Effector memory CD4-positive, alpha-beta T cell (primary cell): ENCODE results near the gene KLK14.

Experiments used
- DNase-seq, 3 donors: peaks; one replicate each; pipeline ENCODE4 v3.0.0-alpha.2; 2020
- H3K27ac ChIP-seq: 2 replicates; pipeline ENCODE4 v1.7.0; 2013; ENCODE audit warnings: mild to moderate bottlenecking, low read length, moderate library complexity; ENCODE audit not compliant: insufficient read depth, poor library complexity, severe bottlenecking
- H3K27me3 ChIP-seq: replicated peaks from 2 replicates; pipeline ENCODE4 v1.7.0; 2013; ENCODE audit warnings: mild to moderate bottlenecking, low read length; ENCODE audit not compliant: insufficient read depth, control insufficient read depth, poor library complexity, severe bottlenecking
- H3K36me3 ChIP-seq: 2 replicates; pipeline ENCODE4 v1.7.0; 2013; ENCODE audit warnings: mild to moderate bottlenecking, low read length, moderate library complexity; ENCODE audit not compliant: control insufficient read depth, insufficient read depth
- H3K4me1 ChIP-seq: 2 replicates; pipeline ENCODE4 v1.7.0; 2013; ENCODE audit warnings: low read length, mild to moderate bottlenecking; ENCODE audit not compliant: control insufficient read depth, insufficient read depth, poor library complexity, severe bottlenecking
- H3K4me3 ChIP-seq: 2 replicates; pipeline ENCODE4 v1.7.0; 2013; ENCODE audit warnings: low read length, low read depth, mild to moderate bottlenecking; ENCODE audit not compliant: insufficient read depth, poor library complexity, severe bottlenecking
- H3K9me3 ChIP-seq: 2 replicates; pipeline ENCODE4 v1.7.0; 2013; ENCODE audit warnings: mild to moderate bottlenecking, low read length, moderate library complexity; ENCODE audit not compliant: control insufficient read depth

KLK14 gene

GRCh38 chr19:51076631-51077213 lies 6.0 kb downstream of the KLK14 start:
- Histone ChIP-seq H3K4me3 (no peak overlapping the region), H3K9me3 (no peaks in the 10 kb centered on the region), H3K27ac (no peak overlapping the region), H3K36me3 (no peaks in the 10 kb centered on the region), H3K27me3 (no peaks in the 10 kb centered on the region), H3K4me1 (no peaks in the 10 kb centered on the region)
- DNase-seq: no peak

- no peak for DNase-seq
- H3K4me3 ChIP-seq: no peak overlapping the region
- H3K4me1 ChIP-seq: no peaks in the 10 kb centered on the region
- no peaks in the 10 kb centered on the region for H3K27me3 ChIP-seq
- H3K36me3 ChIP-seq: no peaks in the 10 kb centered on the region
- H3K9me3 ChIP-seq: no peaks in the 10 kb centered on the region
- H3K27ac ChIP-seq: no peak overlapping the region
Measured at GRCh38 chr19:51075998-51076397, 6.7 kb downstream of the KLK14 start.

- H3K27me3 ChIP-seq: no peaks in the 10 kb centered on the region
- no peaks in the 10 kb centered on the region for H3K9me3 ChIP-seq
- H3K4me1 ChIP-seq: no peaks in the 10 kb centered on the region
- DNase-seq: no peak
- no peak overlapping the region for H3K27ac ChIP-seq
- H3K4me3 ChIP-seq: no peak overlapping the region
- no peaks in the 10 kb centered on the region for H3K36me3 ChIP-seq
Measured at GRCh38 chr19:51071095-51071405, 11.6 kb downstream of the KLK14 start.

GRCh38 chr19:51070334-51071094 lies 12.2 kb downstream of the KLK14 start:
- Histone ChIP-seq H3K36me3 (no peaks in the 10 kb centered on the region), H3K27ac (no peak overlapping the region), H3K4me3 (no peak overlapping the region), H3K4me1 (no peaks in the 10 kb centered on the region), H3K9me3 (no peaks in the 10 kb centered on the region), H3K27me3 (no peaks in the 10 kb centered on the region)
- no peak for DNase-seq

GRCh38 chr19:51066393-51067186 lies 16.1 kb downstream of the KLK14 start:
- Histone ChIP-seq H3K9me3 (no peaks in the 10 kb centered on the region), H3K27me3 (peaks cover 18% of the 10 kb centered on the region), H3K27ac (no peak overlapping the region), H3K36me3 (no peaks in the 10 kb centered on the region), H3K4me3 (no peak overlapping the region), H3K4me1 (peaks cover 3% of the 10 kb centered on the region)
- no peak for DNase-seq

- no peak overlapping the region for H3K4me3 ChIP-seq
Measured at GRCh38 chr19:51065221-51065960, 17.3 kb downstream of the KLK14 start.

GRCh38 chr19:51064534-51065220 lies 18.0 kb downstream of the KLK14 start, which contains the start of gene KLK13:
Gene KLK13 (minus strand): TSS chr19:51065092. CDS start chr19:51065067, 25 bp downstream.
- no peak within 1 kb of the TSS for H3K27ac ChIP-seq
- peaks cover 3% of the 10 kb centered on the region for H3K4me1 ChIP-seq
- no peak for DNase-seq
- H3K27me3 ChIP-seq: peaks cover 21% of the 10 kb centered on the region
- H3K4me3 ChIP-seq: no peak within 1 kb of the TSS
- no peaks in the 10 kb centered on the region for H3K36me3 ChIP-seq
- H3K9me3 ChIP-seq: no peaks in the 10 kb centered on the region

More at GRCh38 chr19:51065221-51065960, 17.3 kb downstream of the KLK14 start:
- peaks cover 3% of the 10 kb centered on the region for H3K4me1 ChIP-seq
- no peaks in the 10 kb centered on the region for H3K36me3 ChIP-seq
- no peak for DNase-seq
- no peaks in the 10 kb centered on the region for H3K9me3 ChIP-seq
- H3K27ac ChIP-seq: no peak overlapping the region
- peaks cover 18% of the 10 kb centered on the region for H3K27me3 ChIP-seq

- DNase-seq: no peak
- no peak overlapping the region for H3K4me3 ChIP-seq
- H3K27me3 ChIP-seq: peaks cover 21% of the 10 kb centered on the region
- H3K27ac ChIP-seq: no peak overlapping the region
- H3K36me3 ChIP-seq: no peaks in the 10 kb centered on the region
- H3K9me3 ChIP-seq: no peaks in the 10 kb centered on the region
- H3K4me1 ChIP-seq: peaks cover 3% of the 10 kb centered on the region
Measured at GRCh38 chr19:51063664-51064063, 19.0 kb downstream of the KLK14 start.

GRCh38 chr19:51060973-51061372 lies 21.7 kb downstream of the KLK14 start:
- Histone ChIP-seq H3K4me1 (peaks cover 3% of the 10 kb centered on the region), H3K4me3 (no peak overlapping the region)

More at GRCh38 chr19:51060973-51061372, 21.7 kb downstream of the KLK14 start:
- H3K36me3 ChIP-seq: no peaks in the 10 kb centered on the region
- no peak overlapping the region for H3K27ac ChIP-seq
- DNase-seq: no peak
- peaks cover 23% of the 10 kb centered on the region for H3K27me3 ChIP-seq
- no peaks in the 10 kb centered on the region for H3K9me3 ChIP-seq
